A172 (cell line): ENCODE data around the gene RBMXL3. TPM values are rescaled to one million over a fixed set of nuclear protein-coding genes. Genes with fewer than 3 reads are reported as not detected.

Source experiments
- DNase-seq: peaks from one replicate; pipeline ENCODE4 v3.0.0-alpha.2; 2015; ENCODE audit warnings: low spot score
- total RNA-seq: library from RNA; depleted of rRNA; stranded (reverse); fragments of >200 nt; shearing (Covaris generic); gene quantifications from 2 replicates; pipeline ENCODE4 v1.2.3, GENCODE V29; 2014; rRNA removed

RBMXL3 gene
- total RNA-seq, 1 experiment from 2014 or later = not detected

DNA sequence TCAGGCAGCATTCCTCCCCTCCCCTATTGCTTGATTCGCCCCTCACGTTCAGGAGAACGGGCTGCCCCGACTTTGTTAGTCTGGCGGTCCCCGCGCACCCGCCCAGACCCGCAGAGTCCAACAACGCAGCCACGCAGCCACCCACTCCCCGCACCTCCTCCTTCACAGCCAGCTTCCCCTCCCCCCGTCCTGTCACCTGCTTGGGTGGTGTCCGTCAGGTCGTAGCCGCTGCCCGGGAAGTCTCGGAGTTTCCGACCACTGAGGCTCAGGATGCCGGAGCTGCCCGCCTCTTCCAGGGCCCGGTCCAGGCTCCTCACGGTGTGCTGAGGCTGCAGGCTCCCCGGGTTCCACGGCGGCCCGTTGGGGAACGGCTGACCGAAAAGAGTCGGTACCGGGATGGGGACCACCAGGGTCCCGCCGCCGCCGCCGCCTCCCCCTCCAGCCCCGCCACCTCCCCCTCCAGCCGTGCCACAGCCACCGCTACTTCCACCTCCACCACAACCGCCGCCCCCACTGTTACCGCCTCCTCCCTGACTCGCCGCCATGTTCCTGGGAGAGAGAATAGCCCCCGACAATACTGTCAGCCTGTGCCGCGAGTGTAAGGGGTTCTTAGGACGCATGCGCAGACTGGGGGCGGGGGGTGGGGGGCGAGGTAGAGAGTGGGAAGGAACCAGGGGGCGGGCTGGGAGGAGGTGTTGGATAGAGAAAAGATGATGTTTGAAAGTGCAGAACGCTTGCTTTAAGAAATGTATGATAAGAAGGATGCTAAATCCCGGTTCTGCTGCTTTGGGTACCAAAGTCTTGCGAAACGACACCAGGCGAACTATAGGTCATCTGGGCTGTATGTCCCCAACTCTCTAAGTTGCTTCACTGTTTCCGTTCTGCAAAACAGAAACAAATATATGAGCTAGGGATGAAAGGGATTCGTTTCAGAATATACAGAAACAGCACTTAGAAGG is 44.6 kb downstream of the RBMXL3 start, which contains the start of gene LRCH2:
LRCH2 (minus strand) TSS at position 600 of the 959 bp plus-strand sequence; CDS start at position 545, 55 bp downstream.
- DNase-seq = no peak

DNA sequence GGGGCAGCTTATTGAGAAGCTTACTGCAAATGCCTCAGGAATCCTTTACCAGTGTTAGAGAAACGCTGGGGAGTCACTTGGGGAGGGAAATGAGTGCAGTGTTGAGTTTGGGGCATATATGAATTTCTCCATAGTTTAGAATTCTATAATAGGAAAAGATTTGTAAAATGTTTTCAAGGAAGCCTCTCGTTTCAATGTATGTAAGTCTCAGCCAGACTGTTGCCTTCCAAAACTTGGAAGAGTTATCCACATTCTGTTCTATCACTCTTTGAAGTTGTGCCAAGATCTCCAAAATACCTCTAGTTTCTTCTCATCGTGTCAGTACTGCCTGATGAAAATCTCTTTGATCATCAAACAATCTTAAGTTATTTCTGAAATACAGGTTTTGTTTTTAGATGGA is 45.3 kb downstream of the RBMXL3 start:
- no peak for DNase-seq

DNA sequence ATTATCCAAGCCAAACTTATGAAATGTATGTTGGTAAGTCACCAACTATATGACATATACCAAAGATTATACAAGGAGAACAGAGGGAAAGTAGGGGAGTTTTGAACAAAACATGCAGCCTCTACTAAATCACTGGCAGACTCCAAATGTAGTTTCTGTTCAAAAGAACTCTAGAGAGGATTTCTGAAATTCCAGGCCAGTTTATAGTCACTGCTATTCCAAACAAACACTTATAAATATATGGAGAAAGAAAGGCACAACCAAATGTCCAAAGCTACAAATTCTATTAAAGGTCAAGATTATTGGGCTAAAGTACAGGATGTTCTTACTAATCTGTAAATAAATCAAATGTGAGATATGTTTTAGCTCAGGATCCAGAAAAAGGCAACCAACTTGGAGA is 47.4 kb downstream of the RBMXL3 start:
- DNase-seq = no peak

DNA sequence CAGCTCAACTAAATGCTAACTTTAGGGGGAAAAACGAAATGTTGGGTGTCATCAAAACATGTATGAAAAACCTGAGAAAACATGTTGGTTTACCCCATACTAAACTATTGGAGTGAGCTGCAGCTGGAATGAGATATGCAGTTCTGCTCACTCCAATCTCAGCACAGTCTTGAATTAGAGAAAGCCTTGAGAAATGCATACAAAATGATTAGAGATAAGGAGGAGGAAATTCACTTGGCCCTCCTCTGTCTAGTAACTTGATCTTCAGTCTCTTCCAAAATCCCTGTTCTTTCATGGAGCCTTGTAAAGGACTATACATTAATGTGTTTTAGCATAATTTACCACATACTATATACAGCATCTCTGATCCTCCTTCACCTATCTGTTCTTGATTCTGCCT is 47.8 kb downstream of the RBMXL3 start:
- DNase-seq = no peak

Other genes starting within 250 kb of the RBMXL3 start
- gene IL13RA2, start 171.8 kb upstream of the RBMXL3 start, total RNA-seq = 65.4 and 92.5 TPM in 2 replicates
- gene LRCH2, start 44.7 kb downstream of the RBMXL3 start, total RNA-seq = 2.8 and 4.1 TPM in 2 replicates
- not detected in 2 replicates for gene LUZP4, start 100.3 kb downstream of the RBMXL3 start, total RNA-seq